H1 (cell line): ENCODE results near the gene RNF113B.

Source experiments
- EZH2 ChIP-seq: fragments of 200-600 bp; sonication (generic); IDR thresholded peaks from 2 replicates; pipeline ENCODE4 v1.7.1; 2012; ENCODE audit warnings: low read depth, mild to moderate bottlenecking, moderate library complexity, low read length, inconsistent platforms; ENCODE audit not compliant: severe bottlenecking
- GABPA ChIP-seq: IDR thresholded peaks from 2 replicates; pipeline ENCODE4 v1.6.1; 2011; ENCODE audit warnings: mild to moderate bottlenecking, low read length, moderate library complexity, borderline replicate concordance; ENCODE audit not compliant: insufficient read depth
- POLR2AphosphoS5 ChIP-seq: IDR thresholded peaks from 2 replicates; pipeline ENCODE4 v1.6.1; 2011; ENCODE audit warnings: low read depth, low read length
- TEAD4 ChIP-seq: IDR thresholded peaks from 2 replicates; pipeline ENCODE4 v1.6.1; 2012; ENCODE audit warnings: low read depth, low read length, inconsistent platforms, mixed read lengths

- TF ChIP-seq TEAD4: no peak
- no peak for TF ChIP-seq POLR2AphosphoS5
- no peak for TF ChIP-seq GABPA
- TF ChIP-seq EZH2: no peak
Observed at GRCh38 chr13:98134901-98135300, 42.2 kb downstream of the RNF113B start.
